Peyer's patch (tissue), 4 donors: ENCODE measurements around the gene GPANK1. TPM values are rescaled to one million over a fixed set of nuclear protein-coding genes. Genes with fewer than 3 reads are reported as not detected.
A peak's percentile ranks its signal among the peaks of the same experiment; 100 is the strongest.
"Not testable (repeated sequence)": the region's sequence is repeated elsewhere in the genome, so short reads cannot be mapped to it uniquely, and the experiment has no call there.

Source experiments
- DNase-seq, 3 donors: peaks; one replicate each; pipeline ENCODE4 v3.0.0-alpha.2; 2017 to 2019
- H3K27ac ChIP-seq, 4 donors: fragments of 200-600 bp; sonication (generic); one replicate each; pipeline ENCODE4 v1.5.1; 2016 to 2019
- H3K27me3 ChIP-seq, 2 donors: fragments of 200-600 bp; sonication (generic); one replicate each; pipeline ENCODE4 v1.5.1; 2019
- H3K36me3 ChIP-seq, 3 donors: fragments of 200-600 bp; sonication (generic); one replicate each; pipeline ENCODE4 v1.5.1; 2016 to 2019
- H3K4me1 ChIP-seq, 4 donors: fragments of 200-600 bp; sonication (generic); one replicate each; pipeline ENCODE4 v1.5.1; 2016 to 2019
- H3K4me3 ChIP-seq, 4 donors: fragments of 200-600 bp; sonication (generic); 1 replicate in 3 of 4; 2 replicates in 1 of 4; pipeline ENCODE4 v1.5.1; 2016 to 2019; ENCODE audit warnings: mild to moderate bottlenecking in 1 of 4
- H3K9me3 ChIP-seq, 4 donors: fragments of 200-600 bp; sonication (generic); one replicate each; pipeline ENCODE4 v1.5.1; 2016 to 2019; ENCODE audit warnings: mild to moderate bottlenecking in 1 of 4
- CTCF ChIP-seq, 6 experiments: fragments of 450-650 bp in 4 of 6; fragments of 200-600 bp in 2 of 6; sonication (generic) in 1 of 6; IDR thresholded peaks; one replicate each; pipeline ENCODE4 v1.5.1; 2017 to 2019; ENCODE audit warnings: antibody characterized with exemption in 6 of 6, mild to moderate bottlenecking in 3 of 6, moderate library complexity in 1 of 6
- POLR2A ChIP-seq, 2 donors: fragments of 450-650 bp; IDR thresholded peaks; one replicate each; pipeline ENCODE4 v1.5.1; 2017; ENCODE audit warnings: antibody characterized with exemption in 2 of 2, mild to moderate bottlenecking in 2 of 2, moderate library complexity in 2 of 2
- total RNA-seq, 4 donors: library from RNA; depleted of rRNA; stranded (reverse); fragments of >200 nt; gene quantifications; one replicate each; pipeline ENCODE4 v1.1.0, GENCODE V29; 2016

GPANK1 gene
- total RNA-seq, 4 donors from 2014 or later = 29.4 to 63.5 (median 41.9) TPM

GRCh38 chr6:31710523-31711219, 45.9 kb upstream of the GPANK1 start:
- H3K27ac ChIP-seq = peak overlapping the region in 1 of 4 donors; percentile 39
- H3K27me3 ChIP-seq = no peaks in the 10 kb centered on the region
- no peak for TF ChIP-seq POLR2A (IDR thresholded peaks at IDR 0.05)
- TF ChIP-seq CTCF (IDR thresholded peaks at IDR 0.05) = no peak

GRCh38 chr6:31709157-31709556, 44.4 kb upstream of the GPANK1 start:
- H3K27ac ChIP-seq, H3K36me3 ChIP-seq, H3K4me3 ChIP-seq, H3K27me3 ChIP-seq, DNase-seq, H3K9me3 ChIP-seq: not testable (repeated sequence)
- peaks cover 0 to 15% (median 1%) of the 10 kb centered on the region in 4 donors for H3K4me1 ChIP-seq

More at GRCh38 chr6:31710523-31711219, 45.9 kb upstream of the GPANK1 start:
- peaks cover 0 to 15% (median 1%) of the 10 kb centered on the region in 4 donors for H3K4me1 ChIP-seq
- no peak overlapping the region for H3K4me3 ChIP-seq
- no peaks in the 10 kb centered on the region for H3K36me3 ChIP-seq
- H3K9me3 ChIP-seq = no peaks in the 10 kb centered on the region
- DNase-seq = no peak

- DNase-seq = no peak
- Histone ChIP-seq H3K27me3 (no peaks in the 10 kb centered on the region), H3K4me1 (peaks cover 0 to 14% (median 0%) of the 10 kb centered on the region in 4 donors), H3K4me3 (no peak overlapping the region), H3K9me3 (no peaks in the 10 kb centered on the region), H3K27ac (no peak overlapping the region), H3K36me3 (no peaks in the 10 kb centered on the region)
- TF ChIP-seq POLR2A (IDR thresholded peaks at IDR 0.05) = no peak
- no peak for TF ChIP-seq CTCF (IDR thresholded peaks at IDR 0.05)
These were observed 43.4 kb upstream of the GPANK1 start for GRCh38 chr6:31708224-31708623.

GRCh38 chr6:31707701-31708100, 42.9 kb upstream of the GPANK1 start:
- no peak overlapping the region for H3K4me3 ChIP-seq
- H3K9me3 ChIP-seq = no peaks in the 10 kb centered on the region
- TF ChIP-seq POLR2A (IDR thresholded peaks at IDR 0.05) (no peak), CTCF (IDR thresholded peaks at IDR 0.05) (no peak)
- H3K27ac ChIP-seq = no peak overlapping the region
- DNase-seq = no peak
- H3K27me3 ChIP-seq = no peaks in the 10 kb centered on the region
- peaks cover 0 to 14% (median 0%) of the 10 kb centered on the region in 4 donors for H3K4me1 ChIP-seq
- no peaks in the 10 kb centered on the region for H3K36me3 ChIP-seq

GRCh38 chr6:31706599-31706998, 41.8 kb upstream of the GPANK1 start, which contains the start of gene LY6G6F:
TSS of gene LY6G6F (plus strand) at chr6:31706866. CDS start at chr6:31706907, 41 bp downstream.
- no peak for DNase-seq
- no peak for TF ChIP-seq POLR2A (IDR thresholded peaks at IDR 0.05)
- no peak for TF ChIP-seq CTCF (IDR thresholded peaks at IDR 0.05)
- no peaks in the 10 kb centered on the region for H3K27me3 ChIP-seq
- H3K4me3 ChIP-seq = no peak within 1 kb of the TSS
- H3K36me3 ChIP-seq = no peaks in the 10 kb centered on the region
- no peak within 1 kb of the TSS for H3K27ac ChIP-seq
- no peaks in the 10 kb centered on the region for H3K9me3 ChIP-seq
- H3K4me1 ChIP-seq = peaks cover 0 to 19% (median 7%) of the 10 kb centered on the region in 4 donors

GRCh38 chr6:31705931-31706330, 41.1 kb upstream of the GPANK1 start:
- Histone ChIP-seq H3K36me3 (no peaks in the 10 kb centered on the region), H3K4me3 (no peak overlapping the region)

More at GRCh38 chr6:31705931-31706330, 41.1 kb upstream of the GPANK1 start:
- no peaks in the 10 kb centered on the region for H3K27me3 ChIP-seq
- H3K27ac ChIP-seq = no peak overlapping the region
- peaks cover 0 to 21% (median 9%) of the 10 kb centered on the region in 4 donors for H3K4me1 ChIP-seq
- no peak for DNase-seq
- no peak for TF ChIP-seq POLR2A (IDR thresholded peaks at IDR 0.05)
- no peak for TF ChIP-seq CTCF (IDR thresholded peaks at IDR 0.05)
- H3K9me3 ChIP-seq = no peaks in the 10 kb centered on the region
